SKM-1 (cell line): ENCODE measurements around the gene CNGA1.

ENCODE experiments used
- DNase-seq: peaks from one replicate; lab custom pipeline; 2025; ENCODE audit not compliant: unreplicated experiment; lab: John Stamatoyannopoulos, UW

The CNGA1 gene

GRCh38 chr4:47913861-47914219 is 102.6 kb downstream of the CNGA1 start:
- DNase-seq = no peak

GRCh38 chr4:47913330-47913729 is 103.2 kb downstream of the CNGA1 start:
- no peak for DNase-seq

- no peak for DNase-seq
Measured at GRCh38 chr4:47907089-47907646, 109.3 kb downstream of the CNGA1 start.

DNA sequence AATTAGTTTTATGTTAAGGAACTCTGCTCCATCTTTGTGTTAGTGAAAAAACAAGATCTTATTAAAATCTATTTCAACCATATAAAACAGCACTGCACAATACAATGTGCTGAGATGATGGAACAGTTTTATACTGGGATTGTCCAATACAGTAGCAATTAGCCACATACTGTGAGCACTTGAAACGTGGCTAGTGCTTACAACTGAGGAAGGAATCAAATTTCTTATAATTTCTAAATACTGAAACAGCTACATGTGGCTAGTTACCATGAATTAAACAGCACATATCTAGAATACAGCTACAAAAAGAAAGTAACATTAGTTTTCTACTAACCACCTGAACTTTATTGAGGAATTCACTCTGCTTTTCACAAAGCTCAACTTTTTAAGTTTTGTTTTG is 116.8 kb downstream of the CNGA1 start:
- no peak for DNase-seq

DNA sequence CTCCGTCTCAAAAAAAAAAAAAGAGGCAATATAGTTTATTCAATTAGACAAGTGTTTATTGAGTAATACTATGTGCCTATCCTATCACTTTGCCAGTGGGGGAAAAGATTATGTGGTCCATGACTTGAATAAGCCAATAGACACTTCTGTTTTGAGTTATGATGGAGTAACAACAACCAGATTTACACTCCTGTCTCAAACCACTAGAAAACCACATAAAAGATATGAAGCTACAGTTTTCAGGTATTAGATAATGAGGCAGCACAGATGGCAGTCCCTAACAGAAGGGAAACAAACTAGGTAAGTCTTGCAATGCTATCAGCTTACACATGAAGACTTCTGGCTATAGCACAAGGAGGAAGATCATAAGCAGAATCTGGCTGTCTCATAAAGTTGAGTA is 124.6 kb downstream of the CNGA1 start:
- no peak for DNase-seq
